Fibroblast of gingiva (primary cell): Measurements from ENCODE around the gene ARHGAP32.

Experiments used
- DNase-seq: peaks from one replicate; pipeline ENCODE4 v3.0.0-alpha.2; 2011; ENCODE audit warnings: low read depth

The ARHGAP32 gene

DNA sequence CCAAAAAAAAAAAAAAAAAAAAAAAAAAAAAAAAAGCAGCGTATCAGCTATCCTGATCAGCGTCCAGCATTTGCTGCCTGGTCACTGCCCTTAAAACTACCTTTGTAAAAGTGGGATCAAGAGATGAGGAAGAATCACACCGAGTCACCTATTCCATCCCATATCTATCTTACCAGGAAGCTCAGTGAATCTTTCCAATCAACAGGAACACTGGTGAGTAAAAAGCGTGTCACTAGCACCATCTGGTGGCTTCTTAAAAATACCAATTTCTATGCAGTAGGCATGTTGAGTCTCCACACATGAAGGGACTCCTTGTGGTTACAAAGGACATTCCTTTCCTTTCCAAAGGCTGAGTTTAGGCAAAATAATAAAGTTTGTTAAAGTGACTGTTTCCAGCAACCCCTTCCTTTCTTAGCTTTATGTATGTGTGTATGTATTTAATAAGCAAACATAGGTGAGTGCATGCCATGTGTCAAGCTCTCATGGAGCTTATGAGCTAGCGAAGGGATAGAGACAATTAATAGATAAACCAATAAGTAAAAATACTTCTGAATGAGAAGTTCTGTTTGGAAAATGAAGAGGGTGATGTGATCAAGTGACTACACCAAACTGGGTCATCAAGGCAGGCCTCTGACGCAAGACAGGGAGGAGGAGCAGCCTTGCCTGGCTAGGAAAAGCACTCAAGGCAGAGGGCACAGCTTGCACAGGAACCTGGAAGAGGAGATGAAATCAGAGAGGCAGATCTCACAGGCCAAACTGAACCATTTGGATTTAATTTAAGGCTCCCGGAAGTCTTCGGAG lies 235.5 kb downstream of the ARHGAP32 start:
- DNase-seq: peak; percentile 59

DNA sequence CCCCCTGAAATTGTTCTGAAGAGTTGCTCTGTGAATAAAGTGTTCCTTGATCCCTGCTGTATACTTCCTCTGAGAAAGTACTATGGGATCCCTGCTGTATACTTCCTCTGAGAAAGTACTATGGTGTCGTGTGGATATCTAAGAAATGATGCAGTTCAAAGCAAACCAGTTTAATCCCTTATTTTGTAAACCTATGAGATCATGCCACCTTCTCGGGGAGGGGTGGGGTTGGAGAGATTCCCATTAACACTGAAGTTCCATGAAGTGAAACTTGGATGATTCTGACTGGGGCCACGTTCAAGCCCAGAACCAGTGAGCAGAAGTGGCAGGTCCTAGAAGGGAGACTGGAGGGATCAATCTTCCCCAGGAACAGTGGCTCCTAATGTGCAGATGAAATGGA lies 236.5 kb downstream of the ARHGAP32 start:
- DNase-seq: no peak

DNA sequence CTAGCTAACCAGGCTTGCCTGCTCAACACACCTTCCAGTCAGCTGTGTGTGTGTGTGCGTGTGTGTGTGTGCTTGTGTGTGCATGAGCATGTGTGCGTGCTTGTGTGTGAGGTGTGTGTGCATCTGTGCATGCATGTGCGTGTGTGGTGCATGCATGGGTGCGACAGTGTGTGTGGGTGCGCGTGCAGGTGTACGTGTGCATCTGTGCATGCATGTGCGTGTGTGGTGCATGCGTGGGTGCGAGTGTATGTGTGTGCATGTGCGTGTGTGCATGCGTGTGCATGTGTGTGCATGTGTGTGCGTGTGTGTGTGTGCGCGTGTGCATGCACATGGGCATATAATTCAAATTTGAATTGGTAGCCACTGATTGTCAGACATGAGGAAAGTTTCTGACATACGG lies 239.0 kb downstream of the ARHGAP32 start:
- DNase-seq: no peak

DNA sequence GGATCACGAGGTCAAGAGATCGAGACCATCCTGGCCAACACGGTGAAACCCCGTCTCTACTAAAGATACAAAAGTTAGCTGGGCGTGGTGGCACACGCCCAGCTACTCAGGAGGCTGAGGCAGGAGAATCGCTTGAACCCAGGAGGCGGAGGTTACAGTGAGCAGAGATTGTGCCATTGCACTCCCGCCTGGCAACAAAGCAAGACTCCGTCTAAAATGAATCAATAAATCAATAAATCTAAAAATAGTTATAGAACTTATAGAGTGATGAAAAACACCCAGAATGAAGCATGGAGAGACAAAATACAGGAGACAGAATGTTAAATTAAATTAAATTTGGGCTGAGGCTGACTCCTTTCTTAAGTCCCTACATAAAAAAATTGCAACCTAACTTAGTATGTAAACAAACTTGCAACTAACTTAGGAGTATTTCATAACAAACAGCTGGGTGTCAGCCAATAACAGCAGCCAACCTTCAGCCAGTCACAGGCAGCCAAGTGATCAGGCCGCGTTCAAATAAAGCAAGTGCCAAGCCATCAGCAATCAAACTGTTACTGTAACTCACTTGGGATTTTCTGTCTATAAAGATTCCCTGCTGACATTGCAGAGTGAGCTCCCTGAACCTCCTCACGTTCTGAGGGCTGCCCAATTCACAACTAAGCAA lies 242.2 kb downstream of the ARHGAP32 start:
- DNase-seq: peak; percentile 49

DNA sequence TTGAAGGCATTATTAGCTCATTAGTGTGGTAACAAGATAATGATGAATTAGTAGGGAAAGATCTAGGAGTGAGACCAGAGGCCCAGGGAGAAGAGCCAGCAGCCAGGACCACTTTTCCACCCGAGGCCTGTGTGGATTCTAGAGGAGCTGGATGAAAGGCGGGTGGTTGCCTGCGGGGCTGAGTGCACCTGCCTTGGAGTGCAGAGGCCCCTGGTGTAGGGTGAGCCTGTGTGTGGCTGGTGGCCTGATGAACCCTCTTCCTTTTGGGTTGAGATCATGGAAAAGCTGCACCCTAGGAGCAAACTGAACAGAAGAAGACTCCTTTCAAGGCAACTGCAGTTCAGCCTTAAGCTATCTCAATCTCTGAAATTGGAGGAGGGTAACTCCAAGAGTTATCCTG lies 243.5 kb downstream of the ARHGAP32 start:
- no peak for DNase-seq

DNA sequence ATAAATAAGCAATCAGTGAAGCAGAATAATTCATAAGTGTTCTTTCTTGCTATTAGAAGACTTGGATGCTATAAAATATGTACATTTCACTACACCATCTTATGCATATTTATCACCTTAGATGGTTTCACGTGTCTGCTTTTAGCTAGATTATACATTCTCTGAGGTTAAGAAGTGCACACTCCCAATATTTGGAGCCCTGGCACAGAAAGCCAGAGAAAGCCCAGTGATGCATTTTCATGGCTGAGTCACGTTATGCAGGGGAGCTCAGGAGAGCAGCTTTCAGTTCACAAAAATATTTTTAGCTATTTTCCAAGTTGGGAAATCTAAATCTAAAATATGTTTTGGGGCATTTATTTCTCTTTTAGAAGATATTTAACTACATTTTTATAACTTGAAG lies 244.4 kb downstream of the ARHGAP32 start:
- no peak for DNase-seq

DNA sequence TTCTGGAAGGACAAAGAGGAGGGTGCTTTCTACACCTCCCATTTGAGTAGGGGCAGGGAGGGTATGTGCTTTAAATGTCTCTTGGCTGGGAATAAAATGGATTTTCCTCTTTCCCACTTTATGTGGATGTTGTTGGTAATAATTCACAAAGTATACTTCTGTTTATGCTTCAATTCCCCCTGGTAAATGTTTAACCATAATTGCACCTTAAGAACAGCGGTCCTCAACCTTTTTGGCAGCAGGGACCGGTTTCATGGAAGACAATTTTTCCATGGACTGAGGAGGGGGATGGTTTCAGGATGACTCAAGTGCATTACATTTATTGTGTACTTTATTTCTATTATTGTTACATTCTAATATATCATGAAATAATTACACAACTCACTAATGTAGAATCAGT lies 245.5 kb downstream of the ARHGAP32 start:
- DNase-seq: no peak

DNA sequence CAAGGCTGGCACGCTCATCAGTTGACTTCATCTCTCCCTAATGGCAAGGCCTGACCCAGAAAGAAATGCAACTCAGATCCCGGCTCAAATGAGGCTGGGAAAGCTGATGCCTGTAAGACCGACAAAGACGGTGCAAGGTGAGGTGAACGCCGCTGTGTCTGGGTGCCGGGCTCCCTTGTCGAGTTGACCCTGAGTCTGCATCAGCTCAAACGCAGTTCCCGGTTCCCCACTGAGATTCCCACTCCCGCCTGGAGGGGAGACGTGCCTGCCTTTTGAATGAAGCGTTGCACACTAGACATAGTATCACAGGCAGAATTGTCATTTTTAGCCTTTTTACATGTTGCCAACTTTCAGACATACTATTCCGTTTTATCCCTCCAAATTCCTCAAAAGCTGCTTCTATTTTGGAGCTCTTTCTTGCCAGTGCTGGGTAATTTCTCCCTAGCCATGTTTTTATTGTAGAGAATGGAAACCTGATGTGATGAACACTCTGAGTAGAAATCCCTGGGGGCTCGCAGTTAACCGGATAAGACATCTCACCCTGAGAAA lies 248.6 kb downstream of the ARHGAP32 start:
- no peak for DNase-seq

DNA sequence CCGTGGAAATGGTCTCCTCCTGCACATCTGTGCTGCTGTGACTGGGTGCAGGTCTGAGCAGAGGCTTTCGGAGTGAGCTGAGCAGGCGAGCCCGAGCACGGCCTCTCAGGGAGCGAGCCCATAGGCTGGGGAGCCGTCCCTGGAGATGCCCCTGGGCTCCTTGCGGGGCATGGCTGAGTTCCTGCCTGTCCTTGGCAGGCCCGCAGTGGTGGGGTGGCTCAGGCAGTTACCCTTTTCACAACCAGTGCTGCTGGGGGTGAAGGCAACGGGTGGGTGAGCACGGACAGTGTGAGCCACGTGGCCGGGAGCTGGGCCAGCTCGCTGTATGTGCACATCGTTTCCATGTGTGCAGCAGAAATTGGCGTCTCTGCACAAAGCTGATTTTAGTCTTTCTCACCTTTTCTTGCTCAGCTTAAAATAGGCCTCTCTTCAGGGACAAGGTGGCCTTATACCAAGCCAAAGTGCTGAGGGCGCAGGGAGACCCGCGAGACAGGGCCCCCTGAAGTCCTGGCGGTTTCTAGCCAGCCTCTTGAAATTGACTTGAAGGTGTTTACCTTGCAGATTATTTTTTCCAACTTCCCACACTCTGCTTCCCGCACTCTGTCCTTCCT lies 249.2 kb downstream of the ARHGAP32 start, which contains the start of gene TP53AIP1:
TSS of gene TP53AIP1 (minus strand) at position 55 of the 611 bp plus-strand sequence. CDS start 5,053 bp downstream, outside the sequence.
- no peak for DNase-seq

DNA sequence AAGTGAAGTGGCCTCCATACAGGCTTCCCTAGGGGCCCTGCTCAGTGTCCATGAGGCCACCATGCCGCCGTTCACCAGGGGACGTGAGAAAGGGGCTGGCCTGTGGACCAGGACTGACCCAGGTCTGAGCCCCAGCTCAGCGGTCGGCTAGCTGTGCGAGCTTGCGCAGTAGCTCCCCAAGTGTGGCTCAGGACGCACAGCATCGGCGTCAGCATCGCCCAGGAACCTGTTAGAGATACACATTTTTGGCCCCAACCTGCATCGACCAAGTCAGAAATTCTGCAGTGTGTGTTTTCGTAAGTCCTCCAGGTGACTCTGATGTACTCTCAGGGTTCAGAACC lies 249.9 kb downstream of the ARHGAP32 start:
- no peak for DNase-seq

DNA sequence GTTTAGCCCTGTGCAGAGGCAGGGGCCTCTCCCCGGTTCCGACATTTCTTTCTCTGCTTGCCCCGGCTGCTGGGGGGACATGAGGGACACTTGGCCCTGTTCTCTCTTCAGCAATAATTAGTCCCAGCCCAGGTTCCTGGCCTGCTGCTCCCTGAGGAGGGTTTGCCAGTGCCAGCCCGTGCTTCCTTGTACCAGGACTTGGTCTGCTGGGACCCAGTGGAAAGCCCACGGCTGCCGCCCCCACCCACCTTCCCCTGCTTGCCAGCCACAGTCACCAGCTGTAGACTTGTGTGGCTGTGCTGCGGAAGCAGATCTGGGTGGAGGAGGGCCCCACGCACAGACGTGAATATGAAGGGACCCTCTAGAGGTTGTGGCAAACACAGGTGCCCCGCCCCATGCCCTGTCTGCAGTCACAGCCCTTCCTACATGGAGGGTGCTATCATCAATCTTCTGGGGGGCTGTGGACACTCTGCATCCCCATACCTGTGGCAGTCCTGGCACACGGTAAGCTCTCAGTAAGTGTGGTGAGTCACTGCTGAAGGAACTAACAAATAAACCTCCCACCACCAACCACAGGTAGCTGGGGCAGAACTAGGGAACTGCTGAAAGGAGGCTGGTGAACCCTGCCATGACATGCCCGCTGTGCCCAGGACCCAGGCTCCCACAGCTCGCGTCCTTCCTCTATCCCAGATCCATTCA lies 250.4 kb downstream of the ARHGAP32 start:
- DNase-seq: no peak

DNA sequence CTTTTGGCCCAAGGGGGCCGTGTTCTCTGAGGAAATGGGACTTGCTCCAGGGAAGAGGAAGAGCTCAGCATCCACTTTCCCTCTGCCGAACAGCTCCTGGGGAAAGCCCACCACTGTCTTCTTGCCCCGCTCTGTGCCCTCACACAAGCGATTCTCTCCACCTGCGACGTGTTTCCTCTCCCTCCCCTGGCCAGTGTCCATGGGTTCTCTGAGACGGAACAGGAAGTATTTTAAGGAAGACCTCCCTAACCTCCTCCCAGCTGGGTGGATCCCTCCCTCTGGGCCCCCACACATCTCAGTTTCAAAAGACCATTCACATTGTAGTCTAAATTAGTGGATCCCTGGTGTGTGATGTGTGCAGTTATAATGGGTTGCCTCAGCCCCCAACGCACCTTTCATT lies 251.0 kb downstream of the ARHGAP32 start:
- DNase-seq: no peak

DNA sequence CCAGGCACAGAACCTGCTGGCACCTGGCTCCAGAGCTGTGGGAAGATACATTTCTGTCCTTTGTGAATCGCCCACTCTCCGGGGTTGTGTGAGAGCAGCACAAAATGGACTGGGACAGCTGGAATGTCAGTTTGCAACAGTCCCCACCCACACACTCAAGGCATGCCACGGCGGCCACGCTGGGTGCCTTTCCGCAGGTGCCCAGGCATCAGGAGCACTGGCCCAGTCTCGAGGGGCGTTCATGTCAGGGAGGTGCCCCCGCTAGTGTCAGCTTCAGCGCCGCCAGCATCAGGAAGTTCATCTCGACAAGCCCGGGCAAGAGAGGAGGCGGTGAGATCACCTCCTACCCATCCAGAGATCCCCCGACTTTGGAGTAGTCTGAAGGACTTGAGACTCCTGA lies 251.5 kb downstream of the ARHGAP32 start:
- no peak for DNase-seq

DNA sequence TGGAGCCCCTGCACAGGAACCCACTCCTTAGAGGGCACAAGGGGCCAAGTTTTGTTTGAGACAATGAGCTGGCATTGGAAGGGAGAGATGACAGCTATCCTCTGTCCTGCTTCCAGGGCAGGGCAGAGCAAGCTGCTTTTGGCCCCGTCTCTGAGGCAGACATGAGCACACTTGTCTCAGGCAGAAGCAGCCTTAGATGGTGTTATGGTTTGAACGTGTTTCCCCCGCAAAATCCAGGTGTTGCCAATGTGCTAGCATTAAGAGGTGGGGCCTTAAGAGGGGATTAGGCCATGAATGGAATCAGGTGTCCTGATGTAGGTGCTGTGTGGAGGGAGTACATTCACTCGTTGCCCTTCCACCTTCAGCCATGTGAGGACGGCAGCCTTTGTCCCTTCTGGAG lies 252.0 kb downstream of the ARHGAP32 start:
- DNase-seq: no peak

DNA sequence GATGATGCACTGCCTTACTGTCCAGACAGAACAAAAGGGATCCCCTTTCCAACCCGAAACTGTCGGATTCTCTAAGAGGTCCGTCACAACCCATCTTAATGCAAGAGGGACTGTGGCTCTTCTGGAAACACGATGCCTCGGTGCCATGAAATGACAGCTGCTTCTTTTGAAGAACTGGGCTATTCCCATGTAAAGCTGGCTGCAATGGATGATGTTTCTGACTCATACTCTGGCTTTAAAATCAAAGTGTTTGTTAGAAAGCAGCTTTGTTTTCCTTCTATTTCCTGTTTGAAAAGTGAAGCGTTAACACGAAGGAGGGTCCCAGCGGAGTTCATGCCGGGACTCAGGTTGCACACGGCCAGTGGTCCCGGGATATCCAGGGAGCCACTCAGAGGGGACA lies 252.5 kb downstream of the ARHGAP32 start:
- no peak for DNase-seq

DNA sequence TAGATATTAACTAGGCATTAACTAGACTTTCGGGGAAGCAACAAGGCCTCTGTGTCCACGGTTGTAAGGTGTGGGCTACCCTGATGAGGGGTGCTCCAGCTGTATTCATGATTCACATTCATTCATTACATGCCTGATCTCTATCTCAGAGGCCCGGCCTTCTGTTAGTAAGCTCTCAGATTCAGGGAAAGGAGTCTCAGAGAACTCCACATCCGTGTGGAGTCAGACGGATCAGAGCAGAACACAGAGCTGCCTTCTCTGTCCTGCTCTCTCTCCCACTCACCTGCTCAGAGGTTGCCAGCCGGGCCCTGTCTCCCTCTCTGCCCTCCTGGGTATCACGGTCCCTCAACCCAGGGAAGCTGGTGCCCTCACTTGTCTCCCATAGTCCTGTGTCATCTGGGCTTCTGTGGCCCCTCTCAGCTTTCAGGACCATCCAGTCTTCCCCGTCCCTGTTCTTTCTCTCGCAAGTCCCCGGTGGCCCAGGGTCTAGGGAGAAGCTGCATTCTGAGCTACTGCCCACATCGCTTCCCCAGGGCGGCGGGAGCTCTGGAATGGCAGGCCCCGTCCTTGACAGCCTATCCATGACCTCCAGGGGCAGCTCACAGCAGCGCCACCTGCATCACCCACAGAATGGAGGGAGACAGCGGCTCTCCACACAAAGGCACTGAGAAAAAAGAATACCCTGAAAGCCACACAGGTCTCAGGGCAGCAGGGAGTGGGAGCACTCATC lies 253.8 kb downstream of the ARHGAP32 start:
- DNase-seq: no peak

DNA sequence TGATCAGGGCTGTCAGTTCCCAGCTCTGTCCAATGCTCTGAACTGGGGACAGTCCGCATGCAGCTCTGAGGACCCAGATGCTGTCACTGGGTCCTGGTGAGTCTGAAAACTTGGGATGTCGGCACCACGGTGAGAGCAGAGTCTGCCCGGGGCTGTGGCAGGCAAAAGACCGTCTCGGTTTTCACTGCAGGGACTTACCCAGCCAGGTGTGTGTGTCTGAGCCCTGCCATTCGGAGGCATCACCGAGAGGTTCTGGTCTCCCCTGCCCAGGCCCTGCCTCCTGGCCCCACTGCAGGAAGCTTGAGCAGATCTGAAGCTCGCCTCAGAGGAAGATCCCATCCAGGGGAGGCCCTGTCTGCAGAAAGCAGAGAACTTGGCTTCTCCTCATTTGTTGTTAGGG lies 254.6 kb downstream of the ARHGAP32 start:
- no peak for DNase-seq

DNA sequence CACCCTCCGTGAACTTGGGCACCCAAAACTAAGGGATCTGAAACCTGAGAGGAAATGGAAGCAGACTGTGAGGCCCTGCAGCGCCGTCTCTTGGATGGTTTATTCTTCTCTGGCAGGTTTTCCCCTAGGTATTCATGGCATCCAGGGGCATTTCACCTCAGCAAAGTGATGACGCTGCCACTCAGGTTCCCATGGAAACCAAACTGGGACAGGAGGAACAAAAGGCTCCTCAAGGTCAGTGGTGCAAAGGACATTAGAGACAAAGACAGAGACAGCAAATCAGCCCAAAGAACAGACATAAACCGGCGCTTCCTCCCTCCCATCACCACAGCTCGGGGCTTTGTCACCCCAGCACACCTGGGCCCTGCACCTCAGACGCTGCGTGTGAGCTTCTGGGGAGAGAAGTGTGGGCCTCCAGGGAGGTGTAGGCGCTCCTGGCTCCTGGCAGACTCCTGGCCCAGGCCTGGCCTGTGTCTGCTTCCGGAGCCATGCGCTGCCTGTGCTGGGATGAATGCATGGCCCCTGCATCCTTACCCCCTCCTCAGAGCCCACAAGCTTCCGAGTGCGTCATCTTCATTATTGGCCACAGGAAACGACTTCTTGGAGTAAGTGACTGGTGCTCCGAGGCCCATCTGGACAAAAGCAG lies 255.4 kb downstream of the ARHGAP32 start:
- no peak for DNase-seq

DNA sequence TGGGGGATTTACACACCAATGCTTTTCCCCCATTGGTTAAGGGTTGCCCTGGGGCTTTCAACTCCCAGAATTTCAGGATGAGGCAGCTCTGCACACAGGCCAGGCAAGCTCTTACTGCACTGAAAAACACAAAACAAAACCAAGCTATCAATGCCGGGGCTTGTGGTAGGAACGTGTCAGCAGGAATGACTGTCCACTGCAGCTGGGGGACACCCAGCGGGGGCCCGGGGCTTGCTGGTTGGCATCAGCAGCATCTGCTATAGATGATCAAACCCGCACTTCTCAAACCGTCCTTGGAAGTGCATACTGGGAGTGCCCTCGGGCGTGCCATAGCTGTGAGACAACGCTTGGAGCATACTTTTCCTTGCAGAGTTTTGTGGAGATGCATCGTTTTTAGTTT lies 257.2 kb downstream of the ARHGAP32 start:
- no peak for DNase-seq

DNA sequence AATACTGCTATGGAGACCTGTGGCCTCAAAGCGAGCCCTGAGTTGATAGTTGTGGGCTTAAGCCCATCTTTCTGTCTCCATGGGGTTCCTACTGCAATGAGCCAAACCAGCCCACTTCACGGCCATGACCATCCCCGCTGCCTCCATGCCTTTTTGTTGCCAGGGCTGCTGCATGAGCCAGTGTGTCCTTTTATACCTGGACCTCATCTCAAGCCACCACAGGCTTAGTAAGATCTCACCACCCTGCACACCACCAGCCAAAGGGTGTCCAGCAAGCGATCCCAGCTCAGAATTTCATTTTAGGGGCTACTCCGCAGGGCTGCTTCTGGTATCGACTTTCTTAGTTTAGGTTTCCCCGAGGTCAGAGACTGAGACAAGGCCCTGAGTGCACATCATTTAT lies 257.8 kb downstream of the ARHGAP32 start:
- DNase-seq: no peak

DNA sequence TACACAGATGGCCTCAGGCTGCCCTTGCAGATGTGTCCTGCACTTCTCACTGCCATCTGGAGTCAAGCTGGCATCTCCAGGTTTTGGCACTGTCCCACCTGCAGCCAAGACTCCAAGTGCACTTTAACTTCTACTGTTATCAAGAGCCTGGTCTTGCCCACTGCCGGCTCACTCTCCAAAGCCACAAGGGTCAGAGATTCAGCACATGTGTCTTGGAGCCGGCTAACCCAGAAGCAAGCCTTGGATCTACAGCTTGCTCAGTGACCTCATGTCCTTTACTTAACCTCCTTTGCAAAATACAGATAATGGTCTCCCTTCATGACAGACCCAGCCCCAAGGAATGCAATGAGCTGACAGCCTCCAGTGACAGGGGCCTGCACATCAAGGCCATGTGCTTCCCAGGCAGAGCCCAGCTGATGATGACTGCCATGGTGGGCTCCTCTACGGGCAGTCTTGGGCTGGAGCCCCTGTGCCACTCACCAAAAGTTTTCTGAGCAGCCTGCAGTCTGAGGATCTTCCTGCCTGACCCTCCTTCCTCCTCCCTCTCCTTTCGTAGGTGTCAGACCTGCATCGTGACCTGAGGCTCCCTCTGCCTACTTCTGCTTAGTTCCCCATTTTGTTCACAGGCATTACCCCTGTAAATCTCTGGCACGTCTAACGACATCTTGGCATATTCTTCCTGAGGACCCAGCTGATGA lies 258.5 kb downstream of the ARHGAP32 start:
- DNase-seq: no peak
